Colonic mucosa (tissue), 4 donors: Measurements from ENCODE around the gene SSX2IP. TPM values are rescaled to one million over a fixed set of nuclear protein-coding genes. Genes with fewer than 3 reads are reported as not detected.
"Not testable (repeated sequence)": the region's sequence is repeated elsewhere in the genome, so short reads cannot be mapped to it uniquely, and the experiment has no call there.

Experiments
- DNase-seq: peaks from one replicate; pipeline ENCODE4 v3.0.0-alpha.2; 2020
- H3K27ac ChIP-seq: fragments of 200-600 bp; one replicate; pipeline ENCODE4 v1.8.0; 2021
- H3K27me3 ChIP-seq: fragments of 200-600 bp; one replicate; pipeline ENCODE4 v1.8.0; 2021
- H3K36me3 ChIP-seq: fragments of 200-600 bp; one replicate; pipeline ENCODE4 v1.8.0; 2021
- H3K4me1 ChIP-seq: fragments of 200-600 bp; one replicate; pipeline ENCODE4 v1.8.0; 2021; ENCODE audit warnings: mild to moderate bottlenecking
- H3K4me3 ChIP-seq: fragments of 200-600 bp; one replicate; pipeline ENCODE4 v1.8.0; 2021
- H3K9ac ChIP-seq, 2 donors: one replicate each; pipeline ENCODE4 v1.7.0; 2013; ENCODE audit warnings: control low read depth in 2 of 2, low read depth in 2 of 2, low read length in 2 of 2
- H3K9me3 ChIP-seq: fragments of 200-600 bp; one replicate; pipeline ENCODE4 v1.8.0; 2021
- CTCF ChIP-seq: fragments of 200-600 bp; IDR thresholded peaks from one replicate; pipeline ENCODE4 v1.8.0; 2022; ENCODE audit warnings: antibody characterized with exemption, mild to moderate bottlenecking
- intact Hi-C: fragments of 100-400 bp; cut with DNase I; formaldehyde crosslinking; loops from one replicate; pipeline ENCODE4 v1.14.1; 2022
- total RNA-seq, 2 donors: library from RNA; stranded (reverse); fragmentation: NEBNext Ultra II Directional in 1 of 2; extraction: Animal tissue kit (Norgen Biotek cat#: 25700) in 1 of 2; gene quantifications; one replicate each; pipeline ENCODE4 v1.2.1, GENCODE V29; 2021
- donor health status: healthy.
- donor health status: DM: no; HTN: no; CAD: no.
- donor health status: DM: no; HTN: no; CAD: no.

Gene SSX2IP
- total RNA-seq, 2 donors from 2014 or later: 13.9 to 16.9 TPM

DNA sequence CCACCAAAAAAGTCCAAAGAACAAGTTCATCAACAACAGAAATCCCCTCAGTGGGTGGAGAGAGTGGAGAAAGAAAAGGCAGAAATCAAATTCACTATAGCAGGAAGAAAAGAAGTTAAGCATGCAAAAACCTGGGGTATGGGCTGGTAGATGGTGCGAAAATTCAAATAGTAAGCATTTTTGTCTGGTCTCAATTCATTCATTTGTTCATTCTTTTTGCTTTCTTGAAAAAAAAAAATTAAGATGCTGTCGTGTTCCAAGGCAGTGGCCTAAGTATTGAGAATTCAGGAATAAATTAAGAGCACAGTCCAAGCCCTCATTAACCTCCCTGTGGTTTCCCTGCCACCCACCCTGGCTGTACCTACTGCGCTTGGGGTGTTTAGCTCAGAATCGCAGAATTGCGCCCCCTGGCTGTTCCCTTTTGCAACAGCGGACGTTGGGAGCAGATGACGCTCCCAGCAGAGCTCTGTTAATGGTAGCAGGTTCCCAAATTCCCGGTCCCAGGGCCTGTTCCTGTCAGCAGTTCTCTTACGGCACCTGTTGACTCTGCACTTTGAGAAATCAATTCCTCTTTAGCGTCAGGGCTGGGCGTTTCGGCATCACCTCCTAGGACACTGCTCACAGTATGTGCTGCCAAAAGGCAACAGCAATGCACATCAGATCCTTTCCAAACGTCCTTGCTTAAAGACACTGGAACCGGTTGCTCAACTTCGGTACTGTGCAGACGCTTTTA lies 34.0 kb upstream of the SSX2IP start:
- H3K27me3 ChIP-seq: no peaks in the 10 kb centered on the region
- no peak overlapping the region for H3K27ac ChIP-seq
- peaks cover 11% of the 10 kb centered on the region for H3K4me1 ChIP-seq
- TF ChIP-seq CTCF: no peak
- H3K9me3 ChIP-seq: no peaks in the 10 kb centered on the region
- no peak overlapping the region for H3K4me3 ChIP-seq
- DNase-seq: no peak
- H3K36me3 ChIP-seq: no peaks in the 10 kb centered on the region
- no peak overlapping the region for H3K9ac ChIP-seq
- intact Hi-C loops: loop anchor here (5.0 kb wide), 1 partner anchor 57 kb away; no protein-coding TSS in a partner anchor

GRCh38 chr1:84722794-84723193 lies 32.5 kb upstream of the SSX2IP start:
- Histone ChIP-seq H3K36me3 (no peaks in the 10 kb centered on the region), H3K4me1 (peaks cover 11% of the 10 kb centered on the region), H3K27ac (no peak overlapping the region), H3K9me3 (no peaks in the 10 kb centered on the region), H3K27me3 (no peaks in the 10 kb centered on the region), H3K9ac (no peak overlapping the region), H3K4me3 (no peak overlapping the region)
- intact Hi-C loops: loop anchor here (5.0 kb wide), 1 partner anchor 55 kb away; no protein-coding TSS in a partner anchor
- no peak for TF ChIP-seq CTCF
- no peak for DNase-seq

GRCh38 chr1:84721872-84722271 lies 31.6 kb upstream of the SSX2IP start:
- not testable (repeated sequence) for H3K27ac ChIP-seq

GRCh38 chr1:84721152-84721551 lies 30.9 kb upstream of the SSX2IP start:
- no peaks in the 10 kb centered on the region for H3K36me3 ChIP-seq
- H3K4me1 ChIP-seq: peaks cover 11% of the 10 kb centered on the region
- intact Hi-C loops: loop anchor here (5.0 kb wide), 1 partner anchor 54 kb away; no protein-coding TSS in a partner anchor
- H3K27me3 ChIP-seq: no peaks in the 10 kb centered on the region
- DNase-seq: no peak
- H3K27ac ChIP-seq: no peak overlapping the region
- no peak for TF ChIP-seq CTCF
- no peak overlapping the region for H3K4me3 ChIP-seq
- H3K9ac ChIP-seq: no peak overlapping the region
- no peaks in the 10 kb centered on the region for H3K9me3 ChIP-seq

More at GRCh38 chr1:84721872-84722271, 31.6 kb upstream of the SSX2IP start:
- not testable (repeated sequence) for H3K27me3 ChIP-seq, DNase-seq, H3K36me3 ChIP-seq, H3K9me3 ChIP-seq, H3K4me3 ChIP-seq, H3K9ac ChIP-seq
- H3K4me1 ChIP-seq: peaks cover 11% of the 10 kb centered on the region
- intact Hi-C loops: loop anchor here (5.0 kb wide), 1 partner anchor 55 kb away; no protein-coding TSS in a partner anchor

DNA sequence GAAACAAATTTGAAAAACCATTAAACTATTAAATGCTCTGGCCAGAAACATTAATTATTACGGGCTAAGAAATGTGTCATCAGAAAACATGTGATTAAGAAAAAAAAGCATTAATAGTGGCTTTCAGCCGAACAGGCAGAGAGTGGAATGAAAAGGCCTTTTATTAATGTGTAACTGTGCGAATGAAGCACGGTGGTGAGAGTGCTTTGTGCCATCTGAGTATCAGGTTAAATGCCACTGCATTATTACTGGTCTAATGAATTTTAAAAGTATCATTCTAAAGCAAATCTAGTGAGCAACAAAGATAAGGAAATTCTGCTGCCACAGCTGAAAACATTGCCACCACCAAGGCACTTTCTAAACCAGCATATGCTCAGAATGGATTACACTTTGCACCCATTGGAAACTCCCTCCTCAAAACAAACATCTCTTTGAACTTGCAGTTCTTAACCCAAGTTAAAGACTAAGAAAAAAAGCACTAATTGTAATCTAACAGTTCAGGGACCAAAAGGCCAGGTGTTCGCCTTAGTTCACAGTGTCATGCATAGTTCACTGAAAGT lies 30.0 kb upstream of the SSX2IP start:
- Histone ChIP-seq H3K36me3 (no peaks in the 10 kb centered on the region), H3K9me3 (no peaks in the 10 kb centered on the region), H3K27me3 (no peaks in the 10 kb centered on the region), H3K27ac (peak overlapping the region; percentile 17), H3K4me1 (peaks cover 11% of the 10 kb centered on the region), H3K4me3 (no peak overlapping the region), H3K9ac (no peak overlapping the region)
- no peak for TF ChIP-seq CTCF
- DNase-seq: no peak
- intact Hi-C loops: loop anchor here (5.0 kb wide), 1 partner anchor 53 kb away; no protein-coding TSS in a partner anchor
